Activated naive CD8-positive, alpha-beta T cell treated with anti-CD3 and anti-CD28 coated beads, Interleukin-2, amount 50 U/mL, for 24 hours (primary cell): ENCODE data around the gene DIS3L.
"Not testable (repeated sequence)": the region's sequence is repeated elsewhere in the genome, so short reads cannot be mapped to it uniquely, and the experiment has no call there.

Experiments
- ATAC-seq: fragments of 150-1000 bp; cut with Tn5 transposase; one replicate; pipeline ENCODE4 v1.10.0; 2021
- DNase-seq: peaks from one replicate; pipeline ENCODE4 v3.0.0; 2021
- H3K27ac Mint-ChIP-seq: one replicate; pipeline ENCODE4 v1.8.0; 2021; ENCODE audit warnings: mild to moderate bottlenecking, mixed read lengths
- H3K27me3 Mint-ChIP-seq: one replicate; pipeline ENCODE4 v1.8.0; 2021; ENCODE audit warnings: mixed read lengths
- H3K36me3 Mint-ChIP-seq: one replicate; pipeline ENCODE4 v1.8.0; 2021; ENCODE audit warnings: low read depth, mixed read lengths
- H3K4me1 Mint-ChIP-seq: one replicate; pipeline ENCODE4 v1.8.0; 2021; ENCODE audit warnings: mixed read lengths
- H3K4me3 Mint-ChIP-seq: one replicate; pipeline ENCODE4 v1.8.0; 2021; ENCODE audit warnings: mild to moderate bottlenecking, moderate library complexity, mixed read lengths
- H3K9me3 Mint-ChIP-seq: one replicate; pipeline ENCODE4 v1.8.0; 2021; ENCODE audit warnings: mixed read lengths

Gene DIS3L

GRCh38 chr15:66293419-66294156 is at the start of gene DIS3L:
Gene DIS3L (plus strand): TSS chr15:66293568. CDS start chr15:66293597, 29 bp downstream.
- no peaks in the 10 kb centered on the region for H3K9me3 Mint-ChIP-seq
- H3K4me1 Mint-ChIP-seq, result peaks cover 40% of the 10 kb centered on the region
- DNase-seq (peak; percentile 70), ATAC-seq (peak; percentile 75)
- peaks cover 10% of the 10 kb centered on the region for H3K36me3 Mint-ChIP-seq
- peak within 1 kb of the TSS; percentile 84 for H3K4me3 Mint-ChIP-seq
- H3K27ac Mint-ChIP-seq, result peak within 1 kb of the TSS; percentile 95
- H3K27me3 Mint-ChIP-seq, result no peaks in the 10 kb centered on the region

DNA sequence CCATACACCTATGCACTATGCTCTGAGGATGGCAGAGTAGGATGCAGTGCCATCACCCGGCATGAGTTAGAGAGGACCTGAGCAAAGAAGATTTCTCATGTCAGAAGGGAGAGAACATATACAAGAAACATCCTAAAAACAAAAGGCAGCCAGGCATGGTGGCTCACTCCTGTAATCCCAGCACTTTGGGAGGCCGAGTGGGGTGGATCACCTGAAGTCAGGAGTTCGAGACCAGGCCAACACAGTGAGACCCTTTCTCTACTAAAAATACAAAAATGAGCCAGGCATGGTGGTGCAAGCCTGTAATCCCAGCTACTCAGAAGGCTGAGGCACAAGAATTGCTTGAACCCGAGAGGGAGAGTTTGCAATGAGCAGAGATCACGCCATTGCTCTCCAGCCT is 47.5 kb upstream of the DIS3L start:
- peaks cover 30% of the 10 kb centered on the region for H3K27me3 Mint-ChIP-seq
- not testable (repeated sequence) for H3K9me3 Mint-ChIP-seq, ATAC-seq, DNase-seq, H3K36me3 Mint-ChIP-seq, H3K27ac Mint-ChIP-seq, H3K4me1 Mint-ChIP-seq, H3K4me3 Mint-ChIP-seq

- no peak overlapping the region for H3K27ac Mint-ChIP-seq
- H3K4me3 Mint-ChIP-seq, result no peak overlapping the region
- no peak for DNase-seq
- peaks cover 37% of the 10 kb centered on the region for H3K27me3 Mint-ChIP-seq
- no peaks in the 10 kb centered on the region for H3K36me3 Mint-ChIP-seq
- H3K4me1 Mint-ChIP-seq, result peaks cover 2% of the 10 kb centered on the region
- ATAC-seq, result no peak
- no peaks in the 10 kb centered on the region for H3K9me3 Mint-ChIP-seq
Measured at GRCh38 chr15:66246937-66247336, 46.4 kb upstream of the DIS3L start.

DNA sequence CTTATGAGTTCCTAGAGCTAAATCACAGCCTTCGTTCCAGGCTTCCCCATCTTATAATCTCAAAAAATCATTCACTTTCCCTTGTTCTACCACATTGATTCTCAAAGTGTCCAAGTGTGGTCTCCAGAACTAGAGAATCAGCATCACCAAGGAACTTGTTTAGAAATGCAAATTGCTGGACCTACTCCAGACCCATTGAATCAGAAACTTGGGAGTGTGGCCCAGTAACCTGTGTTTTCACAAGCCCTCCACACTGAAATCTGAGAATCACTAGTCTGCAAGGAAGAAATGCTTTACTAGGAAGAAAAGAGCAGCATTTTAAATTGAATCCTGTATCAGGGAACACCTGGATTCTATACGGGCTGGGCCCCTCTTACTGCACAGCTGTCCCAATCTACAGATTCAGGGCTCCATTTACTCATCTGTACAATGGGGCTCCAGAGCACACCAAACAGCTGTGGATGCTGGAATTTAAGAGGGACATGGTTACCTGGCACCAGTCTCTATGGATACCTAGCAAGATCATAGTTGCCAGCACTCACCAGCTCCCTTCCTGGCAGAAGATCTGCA is 43.7 kb upstream of the DIS3L start:
- no peaks in the 10 kb centered on the region for H3K36me3 Mint-ChIP-seq
- DNase-seq, result no peak
- H3K4me1 Mint-ChIP-seq, result peaks cover 16% of the 10 kb centered on the region
- no peak overlapping the region for H3K27ac Mint-ChIP-seq
- H3K27me3 Mint-ChIP-seq, result peaks cover 54% of the 10 kb centered on the region
- no peak overlapping the region for H3K4me3 Mint-ChIP-seq
- no peak for ATAC-seq
- H3K9me3 Mint-ChIP-seq, result no peaks in the 10 kb centered on the region

- DNase-seq, result no peak
- H3K4me3 Mint-ChIP-seq, result peak overlapping the region; percentile 37
- no peak for ATAC-seq
- no peaks in the 10 kb centered on the region for H3K36me3 Mint-ChIP-seq
- peaks cover 66% of the 10 kb centered on the region for H3K27me3 Mint-ChIP-seq
- peaks cover 19% of the 10 kb centered on the region for H3K4me1 Mint-ChIP-seq
- no peak overlapping the region for H3K27ac Mint-ChIP-seq
- H3K9me3 Mint-ChIP-seq, result no peaks in the 10 kb centered on the region
Measured at GRCh38 chr15:66251065-66251789, 42.1 kb upstream of the DIS3L start.

- Mint-ChIP-seq H3K27ac (no peak overlapping the region), H3K4me1 (peaks cover 19% of the 10 kb centered on the region), H3K27me3 (peaks cover 69% of the 10 kb centered on the region), H3K9me3 (no peaks in the 10 kb centered on the region), H3K36me3 (no peaks in the 10 kb centered on the region), H3K4me3 (peak overlapping the region; percentile 58)
- ATAC-seq (no peak), DNase-seq (peak; percentile 67)
Measured at GRCh38 chr15:66251790-66252684, 41.3 kb upstream of the DIS3L start.

DNA sequence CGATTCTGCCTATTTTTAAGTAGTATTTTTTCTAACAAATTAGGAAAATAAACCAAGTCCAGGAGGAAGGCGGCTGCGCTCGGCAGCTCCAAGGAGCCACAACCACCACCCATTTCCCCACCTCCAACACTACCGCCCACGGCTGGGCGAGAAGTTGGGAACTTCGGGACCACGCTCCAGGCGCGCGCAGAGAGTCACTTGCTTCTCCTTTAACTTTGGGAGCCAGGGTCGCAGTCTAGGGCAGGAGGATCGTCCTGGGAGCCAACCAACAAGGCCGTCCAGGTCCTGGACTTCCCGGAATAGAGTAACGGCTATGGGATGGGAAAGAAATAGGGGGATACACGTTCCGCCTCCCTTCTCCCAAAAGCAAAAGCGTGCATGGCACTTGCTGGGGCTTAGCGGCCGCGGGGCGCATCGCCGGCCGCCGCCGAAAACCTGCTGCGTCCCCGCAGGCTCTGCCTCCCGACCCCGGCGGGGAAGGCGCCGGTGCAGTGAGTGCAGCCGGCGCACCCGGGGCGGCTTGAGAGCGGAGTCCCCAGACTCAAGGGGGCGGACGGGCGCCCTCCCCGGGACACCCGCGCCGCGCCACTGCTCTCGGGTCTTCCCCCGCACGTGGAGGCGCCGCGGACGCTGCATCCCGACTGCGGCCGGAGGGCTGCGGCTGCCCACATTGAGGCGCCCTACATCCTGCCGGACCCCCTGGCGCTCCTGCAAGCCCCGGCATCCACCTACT is 40.5 kb upstream of the DIS3L start:
- Mint-ChIP-seq H3K27ac (no peak overlapping the region), H3K9me3 (no peaks in the 10 kb centered on the region), H3K4me1 (peaks cover 19% of the 10 kb centered on the region), H3K4me3 (peak overlapping the region; percentile 58), H3K36me3 (no peaks in the 10 kb centered on the region), H3K27me3 (peaks cover 70% of the 10 kb centered on the region)
- DNase-seq, result peak; percentile 27
- peak; percentile 13 for ATAC-seq

DNA sequence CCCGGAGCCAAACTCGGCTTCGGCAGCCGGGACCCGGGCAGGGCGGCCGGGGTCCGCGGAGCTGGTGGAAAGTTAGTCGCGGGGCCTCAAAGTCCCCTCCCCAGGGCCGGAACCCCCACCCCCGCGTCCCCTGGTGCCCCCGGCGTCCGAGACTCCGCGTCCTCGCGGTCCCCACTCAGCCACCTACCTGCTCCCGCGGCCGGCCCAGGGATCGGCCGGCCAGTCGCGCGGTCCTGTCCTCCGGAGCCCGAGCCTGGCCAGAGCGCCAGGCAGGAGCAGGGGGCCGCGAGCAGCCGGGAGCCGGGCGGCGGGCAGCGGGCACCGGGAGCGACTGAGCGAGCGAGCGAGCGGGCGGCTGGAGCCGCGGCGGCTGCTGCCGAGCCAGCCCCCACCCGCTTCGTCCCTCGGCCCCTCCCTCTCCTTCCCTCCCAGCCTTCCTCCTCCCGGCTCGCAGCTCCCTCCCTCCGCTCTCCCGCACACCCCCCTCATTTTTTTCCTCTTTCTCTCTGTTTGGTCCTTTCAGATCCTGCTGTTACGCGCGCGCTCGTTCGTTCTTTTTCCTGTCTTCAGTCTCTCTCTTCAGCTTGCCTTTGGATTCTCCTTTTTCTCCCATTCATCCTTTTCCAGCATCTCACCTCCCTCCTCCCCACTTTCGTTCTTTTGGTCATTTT is 39.8 kb upstream of the DIS3L start, which contains the start of gene MEGF11:
MEGF11 (minus strand) TSS at position 333 of the 671 bp plus-strand sequence. CDS start 125,347 bp downstream, outside the sequence.
- H3K4me3 Mint-ChIP-seq, result peak within 1 kb of the TSS; percentile 83
- no peak for DNase-seq
- peaks cover 65% of the 10 kb centered on the region for H3K27me3 Mint-ChIP-seq
- H3K36me3 Mint-ChIP-seq, result no peaks in the 10 kb centered on the region
- no peaks in the 10 kb centered on the region for H3K9me3 Mint-ChIP-seq
- no peak for ATAC-seq
- H3K27ac Mint-ChIP-seq, result no peak within 1 kb of the TSS
- H3K4me1 Mint-ChIP-seq, result peaks cover 19% of the 10 kb centered on the region

DNA sequence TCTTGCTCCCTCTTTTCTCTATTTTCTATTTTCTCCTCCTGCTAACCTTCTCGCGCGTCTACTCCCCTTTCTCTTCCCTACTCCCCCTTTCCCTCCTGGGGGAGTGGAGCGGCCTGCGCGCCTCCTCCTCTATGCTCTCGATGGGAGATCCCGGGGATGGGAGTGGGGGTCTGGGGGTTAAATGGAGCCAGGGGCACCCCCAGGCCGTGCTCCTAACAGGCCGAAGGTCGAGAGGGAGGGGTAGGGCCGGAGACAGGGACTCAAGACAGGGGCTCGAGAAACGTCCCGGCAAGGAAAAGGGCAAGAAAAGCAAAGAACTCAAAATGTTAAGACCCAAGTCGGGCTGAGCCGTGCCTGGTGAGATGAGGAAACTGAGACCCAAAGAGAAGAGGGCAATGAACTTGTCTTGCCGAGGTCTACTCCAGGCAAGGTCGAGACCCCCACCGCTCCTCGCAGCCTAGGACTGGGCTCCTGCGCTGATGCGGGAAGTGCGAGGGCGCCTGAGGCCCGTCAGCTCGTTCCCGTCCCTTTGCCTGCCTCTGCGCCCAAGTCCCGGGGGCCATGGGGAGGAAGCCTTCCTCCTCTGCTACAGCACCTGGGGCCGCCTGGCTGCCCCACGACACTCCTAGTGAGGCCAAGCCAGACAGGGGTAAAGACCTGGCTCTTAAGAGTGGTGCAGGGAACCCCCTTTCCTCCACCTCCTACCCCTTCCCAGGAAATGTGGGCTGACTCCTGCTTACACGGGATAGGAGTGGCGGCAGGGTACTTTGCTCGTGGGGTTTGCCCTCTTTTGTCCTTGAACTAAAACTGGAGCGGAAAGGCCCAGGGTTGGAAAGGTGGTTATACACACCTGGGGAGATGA is 39.0 kb upstream of the DIS3L start:
- H3K36me3 Mint-ChIP-seq, result no peaks in the 10 kb centered on the region
- peak overlapping the region; percentile 83 for H3K4me3 Mint-ChIP-seq
- H3K27ac Mint-ChIP-seq, result no peak overlapping the region
- H3K9me3 Mint-ChIP-seq, result no peaks in the 10 kb centered on the region
- ATAC-seq, result no peak
- H3K4me1 Mint-ChIP-seq, result peaks cover 19% of the 10 kb centered on the region
- peaks cover 62% of the 10 kb centered on the region for H3K27me3 Mint-ChIP-seq
- DNase-seq, result no peak

- H3K4me1 Mint-ChIP-seq, result peaks cover 19% of the 10 kb centered on the region
- no peak for DNase-seq
Measured at GRCh38 chr15:66254951-66255676, 38.3 kb upstream of the DIS3L start.

GRCh38 chr15:66256692-66257091 is 36.7 kb upstream of the DIS3L start:
- no peaks in the 10 kb centered on the region for H3K36me3 Mint-ChIP-seq
- peaks cover 18% of the 10 kb centered on the region for H3K4me1 Mint-ChIP-seq
- no peak for DNase-seq
- H3K27me3 Mint-ChIP-seq, result peaks cover 49% of the 10 kb centered on the region
- H3K9me3 Mint-ChIP-seq, result no peaks in the 10 kb centered on the region
- no peak overlapping the region for H3K4me3 Mint-ChIP-seq
- H3K27ac Mint-ChIP-seq, result no peak overlapping the region
- no peak for ATAC-seq

More at GRCh38 chr15:66254951-66255676, 38.3 kb upstream of the DIS3L start:
- Mint-ChIP-seq H3K36me3 (no peaks in the 10 kb centered on the region), H3K27ac (no peak overlapping the region), H3K9me3 (no peaks in the 10 kb centered on the region), H3K4me3 (no peak overlapping the region), H3K27me3 (peaks cover 60% of the 10 kb centered on the region)
- ATAC-seq, result no peak

- Mint-ChIP-seq H3K9me3 (peaks cover 10% of the 10 kb centered on the region), H3K27me3 (peaks cover 29% of the 10 kb centered on the region), H3K4me1 (no peaks in the 10 kb centered on the region), H3K36me3 (peaks cover 3% of the 10 kb centered on the region), H3K4me3 (no peak overlapping the region), H3K27ac (no peak overlapping the region)
- ATAC-seq (no peak), DNase-seq (no peak)
Measured at GRCh38 chr15:66261056-66261455, 32.3 kb upstream of the DIS3L start.
